OCI-LY3 (cell line): ENCODE data around the gene GLP1R.

Experiments
- CTCF ChIP-seq: fragments of 200-600, 300-600 bp; sonication (generic); IDR thresholded peaks from 2 replicates; pipeline ENCODE4 v1.5.1; 2014; ENCODE audit warnings: antibody characterized with exemption, low read length, low read depth
- EZH2phosphoT487 ChIP-seq: fragments of 200-600 bp; shearing (Covaris generic); IDR thresholded peaks from 2 replicates; pipeline ENCODE4 v1.6.1; 2018; ENCODE audit warnings: antibody characterized with exemption, mixed run types, low read depth

GRCh38 chr6:39056191-39056590, 7.6 kb downstream of the GLP1R start:
- TF ChIP-seq CTCF = no peak
- TF ChIP-seq EZH2phosphoT487 = no peak
